Measurements from ENCODE around the gene FGD4. TPM values are rescaled to one million over a fixed set of nuclear protein-coding genes. Genes with fewer than 3 reads are reported as not detected.

The FGD4 gene
- total RNA-seq, 1 experiment from 2014 or later, result 2.2 TPM

DNA sequence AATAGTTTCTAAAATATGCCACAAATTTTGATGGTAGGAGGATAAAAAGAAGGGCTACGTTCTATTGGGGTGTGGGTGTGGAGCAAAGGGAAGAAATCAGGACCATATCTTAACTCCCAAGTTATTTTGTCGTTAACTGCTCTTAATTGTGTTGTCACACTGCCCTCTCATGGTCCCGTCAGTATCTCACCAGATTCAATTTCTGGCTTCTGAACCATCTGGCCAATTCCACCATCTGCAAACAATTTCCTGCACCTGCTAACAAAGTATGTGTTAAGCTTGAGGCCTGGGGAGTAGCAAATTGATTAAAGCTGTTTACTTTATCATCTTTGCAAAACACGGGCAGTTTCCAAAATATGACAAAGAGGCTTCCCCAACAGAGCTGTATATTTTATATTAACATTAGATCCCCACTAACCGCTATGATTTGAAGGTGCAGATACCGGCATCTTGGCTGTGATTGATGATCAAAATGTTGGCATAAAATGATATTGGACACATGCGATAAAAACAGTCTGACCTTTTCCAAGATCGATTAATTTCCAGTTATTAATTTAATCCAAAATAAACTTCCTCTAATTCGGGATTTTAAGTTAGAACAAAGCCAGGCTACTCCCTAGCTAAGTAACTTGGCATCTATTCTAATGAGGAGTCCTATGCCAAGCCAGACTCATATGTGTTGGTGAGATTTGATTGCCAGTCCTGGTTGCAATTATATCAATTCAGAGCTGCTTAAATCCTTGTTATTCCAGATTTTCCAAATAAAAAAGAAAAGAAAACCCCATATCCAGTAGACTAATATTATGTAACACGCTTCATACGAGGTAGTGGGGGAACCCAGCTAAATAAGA is 272.8 kb downstream of the FGD4 start:
- peak; percentile 75 for DNase-seq (ENCODE audit: low spot score)

DNA sequence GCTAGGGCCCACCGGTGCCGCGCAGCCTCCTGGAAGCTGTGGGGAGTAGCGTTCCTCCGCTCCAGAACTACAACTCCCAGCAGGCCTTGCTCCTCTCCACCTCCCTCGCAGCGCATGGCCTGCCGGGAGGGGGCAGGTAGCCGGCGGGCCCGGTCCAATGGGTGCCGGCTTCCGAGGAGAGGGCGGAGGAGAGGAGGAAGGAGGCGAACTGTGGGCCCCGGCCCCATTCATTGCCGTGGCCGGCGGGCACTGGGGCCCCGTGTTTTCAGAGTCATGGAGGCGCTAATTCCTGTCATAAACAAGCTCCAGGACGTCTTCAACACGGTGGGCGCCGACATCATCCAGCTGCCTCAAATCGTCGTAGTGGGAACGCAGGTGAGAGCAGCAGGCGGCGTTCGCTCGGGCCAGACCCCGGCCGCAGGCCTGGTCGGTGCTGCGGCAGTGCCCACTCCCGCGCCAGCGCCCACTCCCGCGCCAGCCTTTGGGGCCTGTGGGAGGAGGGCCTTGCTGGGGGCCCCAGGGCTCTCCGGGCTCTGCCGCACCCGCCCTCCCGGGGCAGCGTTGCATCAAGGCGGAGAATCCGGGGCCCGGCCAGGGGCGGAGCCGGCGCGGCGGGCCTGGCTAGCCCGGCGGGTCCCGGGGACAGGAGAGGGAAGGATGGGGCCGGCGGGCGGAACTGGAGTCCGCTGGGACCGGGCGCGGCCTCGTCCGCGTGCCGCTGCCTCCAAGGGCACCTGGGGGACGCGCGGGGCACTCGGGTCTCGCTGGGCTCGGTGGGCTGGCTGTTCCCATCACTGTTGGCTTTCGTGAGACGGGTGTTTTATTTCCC is 279.9 kb downstream of the FGD4 start, which contains the start of gene DNM1L:
Gene DNM1L (plus strand): TSS at position 211 of the 829 bp plus-strand sequence. CDS start 63 bp downstream, at position 274.
- DNase-seq (ENCODE audit: low spot score), result peak; percentile 96

- no peak for DNase-seq (ENCODE audit: low spot score)
Measured at GRCh38 chr12:32679920-32680237, 280.5 kb downstream of the FGD4 start.

DNA sequence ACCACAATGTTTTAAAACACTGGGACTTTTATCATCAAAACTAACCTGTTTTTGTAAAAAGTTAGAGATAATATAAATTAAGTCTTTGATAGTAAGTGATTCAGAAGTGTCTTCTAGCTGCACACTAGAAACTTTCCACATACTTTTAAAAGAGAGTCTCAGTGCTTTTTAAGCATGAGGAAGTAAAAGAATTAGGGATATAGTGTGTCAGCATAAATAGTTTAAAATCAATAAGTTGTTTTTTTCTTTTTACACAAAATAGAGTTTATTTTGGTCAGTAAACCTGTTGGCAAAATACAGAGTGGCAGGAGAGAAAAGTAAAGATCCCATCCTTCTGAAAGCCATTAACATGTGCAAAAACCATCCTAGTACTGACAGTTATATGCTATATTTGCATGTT is 281.4 kb downstream of the FGD4 start:
- DNase-seq (ENCODE audit: low spot score), result no peak

DNA sequence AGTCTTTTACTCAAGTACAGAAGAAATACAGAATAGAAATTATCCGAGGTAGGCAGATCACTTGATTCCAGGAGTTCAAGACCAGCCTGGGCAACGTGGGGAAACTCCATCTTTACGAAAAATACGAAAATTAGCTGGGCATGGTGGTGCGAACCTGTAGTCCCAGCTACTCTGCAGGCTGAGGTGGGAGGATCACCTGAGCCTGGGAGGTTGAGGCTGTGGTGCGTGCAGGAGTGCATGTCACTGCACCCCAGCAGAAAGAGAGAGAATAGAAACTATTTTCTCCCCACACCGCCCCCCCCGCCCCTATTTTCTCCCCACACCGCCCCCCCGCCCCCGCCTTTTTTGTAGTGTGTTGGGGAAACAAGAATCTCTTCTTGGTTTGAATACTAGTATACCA is 281.9 kb downstream of the FGD4 start:
- DNase-seq (ENCODE audit: low spot score), result no peak

- no peak for DNase-seq (ENCODE audit: low spot score)
Measured at GRCh38 chr12:32686340-32686739, 287.0 kb downstream of the FGD4 start.

GRCh38 chr12:32688786-32689185 is 289.4 kb downstream of the FGD4 start:
- no peak for DNase-seq (ENCODE audit: low spot score)

DNA sequence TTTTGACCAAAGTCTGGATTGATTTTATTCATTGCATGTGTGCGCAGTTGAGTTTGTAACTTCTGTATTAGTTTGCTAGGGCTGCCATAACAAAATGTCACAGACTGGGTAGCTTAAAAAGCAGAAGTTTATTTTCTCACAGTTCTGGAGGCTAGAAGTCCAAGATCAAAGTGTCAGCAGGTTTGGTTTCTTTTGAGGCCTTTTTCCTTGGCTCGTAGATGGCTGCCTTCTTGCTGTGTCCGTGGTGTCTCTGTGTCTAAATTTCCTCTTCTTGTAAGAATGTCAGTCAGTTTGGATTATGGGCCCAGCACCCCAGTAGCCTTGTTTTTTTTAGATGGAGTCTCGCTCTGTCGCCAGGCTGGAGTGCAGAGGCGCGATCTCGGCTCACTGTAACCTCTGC is 291.6 kb downstream of the FGD4 start:
- no peak for DNase-seq (ENCODE audit: low spot score)

DNA sequence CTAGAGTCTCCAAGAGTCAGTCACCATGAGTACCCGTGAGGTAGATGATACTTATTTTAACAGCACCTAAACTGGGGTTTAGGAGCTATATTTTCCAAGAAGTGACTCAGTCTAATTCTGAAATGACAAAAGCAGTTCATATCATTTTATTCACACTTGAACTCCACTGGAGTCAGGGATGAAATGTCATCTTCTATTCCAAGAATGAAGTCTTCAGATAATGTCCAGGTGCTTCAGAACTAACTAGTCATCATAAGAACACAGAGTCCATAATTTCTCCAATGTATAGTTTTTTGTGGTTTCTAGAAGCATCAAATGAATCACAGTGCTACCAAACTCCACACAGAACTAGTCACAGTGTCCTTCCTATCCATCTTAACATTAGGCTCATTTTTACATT is 293.0 kb downstream of the FGD4 start:
- no peak for DNase-seq (ENCODE audit: low spot score)

- no peak for DNase-seq (ENCODE audit: low spot score)
Measured at GRCh38 chr12:32693036-32693435, 293.7 kb downstream of the FGD4 start.
